K562 (cell line): ENCODE results near the gene CCDC9B. TPM values are rescaled to one million over a fixed set of nuclear protein-coding genes. Genes with fewer than 3 reads are reported as not detected.
A peak's percentile ranks its signal among the peaks of the same experiment; 100 is the strongest.

Source experiments
- ATAC-seq: fragments of 200-7000 bp; cut with Tn5 transposase; 3 replicates; pipeline ENCODE4 v1.9.1; 2020; ENCODE audit warnings: moderate library complexity
- BruUV-seq: library from RNA; stranded (reverse); fragments of 400-500 nt; replicated peaks from 2 replicates; lab custom pipeline; 2021; lab: Mats Ljungman, UMichigan
- CTCF ChIA-PET: fragments of 300-600 bp; formaldehyde crosslinking; extraction: SDS; loops from one replicate; lab custom pipeline; 2021; ENCODE audit warnings: low intra/inter-chr PET ratio; lab: Yijun Ruan, JAX
- POLR2A ChIA-PET: fragments of 300-600, 350-650 bp; sonication (Branson Sonifier 250); formaldehyde crosslinking; extraction: SDS; loops from one replicate; lab custom pipeline; 2021; ENCODE audit warnings: antibody characterized with exemption, inconsistent platforms; lab: Yijun Ruan, JAX
- DNase-seq, 4 experiments: peaks; one replicate each; pipeline versions ENCODE4 v3.0.0 to v3.0.0-alpha.2; 2011 to 2018; ENCODE audit warnings: low spot score in 3 of 4, mixed read lengths in 3 of 4; ENCODE audit errors: extremely low read depth in 1 of 4
- FAIRE-seq: peaks from 2 replicates; lab custom pipeline; 2011; peaks lifted over from hg19 to GRCh38; lab: Jason Lieb, UNC
- H2AFZ ChIP-seq: 2 replicates; pipeline ENCODE4 v1.6.0; 2011; ENCODE audit warnings: low read depth, low read length, control low read depth, inconsistent platforms
- H3K27ac ChIP-seq: fragments of 200-600 bp; 3 replicates; pipeline ENCODE4 v1.8.0; 2011; ENCODE audit warnings: low read depth, mild to moderate bottlenecking, control low read depth, inconsistent platforms, low read length, moderate library complexity, mixed read lengths; ENCODE audit errors: extremely low read depth
- H3K27me3 ChIP-seq, 2 experiments: fragments of 300-600 bp in 1 of 2; 2 replicates in 1 of 2; 3 replicates in 1 of 2; pipeline versions ENCODE4 v1.6.0 to v1.8.0; 2011; ENCODE audit warnings: inconsistent platforms in 2 of 2, low read length in 2 of 2, mild to moderate bottlenecking in 1 of 2, mixed read lengths in 1 of 2, moderate library complexity in 1 of 2; ENCODE audit not compliant: control insufficient read depth in 2 of 2, insufficient read depth in 2 of 2
- H3K36me3 ChIP-seq: fragments of 300-600 bp; 3 replicates; pipeline ENCODE4 v1.8.0; 2011; ENCODE audit warnings: mild to moderate bottlenecking, low read length, inconsistent platforms; ENCODE audit not compliant: control insufficient read depth, insufficient read depth
- H3K4me1 ChIP-seq, 2 experiments: fragments of 200-600 bp in 1 of 2; replicated peaks in 1 of 2; 2 replicates in 1 of 2; 3 replicates in 1 of 2; pipeline versions ENCODE4 v1.5.1 to v1.8.0; 2011; ENCODE audit warnings: inconsistent platforms in 2 of 2, low read length in 2 of 2, mild to moderate bottlenecking in 1 of 2, mixed read lengths in 1 of 2, moderate library complexity in 1 of 2; ENCODE audit not compliant: control insufficient read depth in 2 of 2, insufficient read depth in 2 of 2
- H3K4me2 ChIP-seq: 2 replicates; pipeline ENCODE4 v1.6.1; 2011; ENCODE audit warnings: low read length, control low read depth, inconsistent platforms, mixed read lengths; ENCODE audit not compliant: insufficient read depth
- H3K4me3 ChIP-seq: fragments of 200-600 bp; sonication (generic), shearing (Covaris generic); 2 replicates; pipeline ENCODE4 v1.5.1; 2016; ENCODE audit warnings: control low read depth, inconsistent platforms
- H3K79me2 ChIP-seq: fragments of 200-600 bp; 3 replicates; pipeline ENCODE4 v1.8.0; 2011; ENCODE audit warnings: low read length, inconsistent platforms; ENCODE audit not compliant: control insufficient read depth, insufficient read depth
- H3K9ac ChIP-seq, 2 experiments: 2 replicates each; pipeline versions ENCODE4 v1.6.0 to v1.6.1; 2011; ENCODE audit warnings: low read depth in 2 of 2, low read length in 2 of 2, control low read depth in 1 of 2, inconsistent platforms in 1 of 2, mild to moderate bottlenecking in 1 of 2, mixed read lengths in 1 of 2; ENCODE audit not compliant: insufficient read depth in 1 of 2
- H3K9me1 ChIP-seq: one replicate; pipeline ENCODE4 v1.6.0; 2011; ENCODE audit warnings: inconsistent platforms, mild to moderate bottlenecking, low read length, moderate library complexity; ENCODE audit not compliant: control insufficient read depth, insufficient read depth
- H3K9me3 ChIP-seq: replicated peaks from 2 replicates; pipeline ENCODE4 v1.5.1; 2011; ENCODE audit warnings: low read depth, low read length, inconsistent platforms; ENCODE audit not compliant: control insufficient read depth, insufficient read depth
- H4K20me1 ChIP-seq: replicated peaks from 2 replicates; pipeline ENCODE4 v1.6.1; 2011; ENCODE audit warnings: low read length, inconsistent platforms, mixed read lengths; ENCODE audit not compliant: control insufficient read depth, insufficient read depth
- DLX4 ChIP-seq: fragments of 250-450 bp; sonication (Bioruptor Pico); IDR thresholded peaks from 2 replicates; pipeline ENCODE4 v1.6.1; 2021; ENCODE audit warnings: mild to moderate bottlenecking
- L3MBTL2 ChIP-seq: fragments of 450-650 bp; IDR thresholded peaks from 2 replicates; pipeline ENCODE4 v1.6.1; 2016; ENCODE audit warnings: mild to moderate bottlenecking, moderate library complexity
- PKNOX1 ChIP-seq: fragments of 450-650 bp; IDR thresholded peaks from 2 replicates; pipeline ENCODE4 v1.6.1; 2016
- RAD21 ChIP-seq, 2 experiments: fragments of 250-450 bp in 1 of 2; fragments of 450-650 bp in 1 of 2; sonication (Bioruptor Pico) in 1 of 2; formaldehyde crosslinking in 1 of 2; IDR thresholded peaks in 1 of 2; conservative IDR thresholded peaks in 1 of 2; 2 replicates each; pipeline versions ENCODE4 v1.4.0 to v1.8.0; 2020 to 2022; ENCODE audit warnings: mild to moderate bottlenecking in 2 of 2, moderate library complexity in 1 of 2
- ZBTB7A ChIP-seq: IDR thresholded peaks from 2 replicates; pipeline ENCODE4 v1.6.1; 2011; ENCODE audit warnings: low read depth, mild to moderate bottlenecking, low read length, moderate library complexity, borderline replicate concordance; ENCODE audit not compliant: control insufficient read depth
- ZNF175 ChIP-seq: fragments of 200-800 bp; sonication (Bioruptor generic); IDR thresholded peaks from 2 replicates; pipeline ENCODE4 v1.6.1; 2016; ENCODE audit warnings: low read depth, mild to moderate bottlenecking, missing genetic modification characterization, missing compliant biosample characterization
- ZNF431 ChIP-seq: sonication (generic); formaldehyde crosslinking; IDR thresholded peaks from 2 replicates; pipeline ENCODE4 v1.8.0; 2022; ENCODE audit warnings: mild to moderate bottlenecking, missing genetic modification reagents
- WGBS: fragments of 100-300 bp; shearing (Covaris generic); methylation state at CpG from one replicate; pipeline ENCODE4 v1.1.6; 2016; ENCODE audit warnings: low coverage, mixed read lengths; ENCODE audit not compliant: insufficient coverage; ENCODE audit errors: missing lambda C conversion rate; 5-methylcytosine and 5-hydroxymethylcytosine counted together
- in situ Hi-C: fragments of 300-500 bp; cut with MboI; formaldehyde crosslinking; loops from 4 replicates; pipeline ENCODE4 v1.15.0; 2018; ENCODE audit warnings: inconsistent platforms, mixed read lengths
- intact Hi-C: fragments of 100-400 bp; cut with micrococcal nuclease; formaldehyde crosslinking; loops from 2 replicates; pipeline ENCODE4 v1.14.2; 2022
- polyA plus RNA-seq, 8 experiments: library from polyadenylated mRNA; depleted of rRNA in 4 of 8; stranded (reverse) in 5 of 8; unstranded in 3 of 8; fragments of >200 nt; fragmentation: Nextera tagmentation in 2 of 8; fragmentation: Illumina TruSeq in 1 of 8; extraction: Ambion mirVana in 2 of 8; extraction: Trizol in 1 of 8; gene quantifications; 2 replicates each; pipeline versions ENCODE4 v1.2.1 to v1.2.3, GENCODE V29; 2011 to 2014; ENCODE audit warnings: inconsistent platforms in 1 of 8, missing spikeins in 1 of 8
- total RNA-seq, 7 experiments: library from RNA; depleted of rRNA in 6 of 7; stranded (reverse); fragments of >200 nt in 6 of 7; fragmentation: Illumina TruSeq in 2 of 7; extraction: Trizol in 2 of 7; gene quantifications; 2 replicates each; pipeline versions ENCODE4 v1.2.1 to v1.2.3, GENCODE V29; 2011 to 2021; ENCODE audit warnings: low replicate concordance in 1 of 7
- TF ChIP-seq, protein P1 (sequence below), 3 experiments: IDR thresholded peaks in 2 of 3; conservative IDR thresholded peaks in 1 of 3; 2 replicates each; pipeline ENCODE4 v1.5.1; 2011 to 2012; ENCODE audit warnings: low read length in 3 of 3, mild to moderate bottlenecking in 3 of 3, control low read depth in 2 of 3, improper control_type of control experiment in 1 of 3, inconsistent platforms in 1 of 3, low read depth in 1 of 3, mixed read lengths in 1 of 3, moderate library complexity in 1 of 3; ENCODE audit not compliant: insufficient read depth in 2 of 3

Gene CCDC9B
- total and polyA plus RNA-seq, 9 of the 15 experiments (the other 6 are each of a cell fraction or from before 2014, with no cell fraction given): 0.01 to 0.47 (median 0.15) TPM; not detected in 1

DNA sequence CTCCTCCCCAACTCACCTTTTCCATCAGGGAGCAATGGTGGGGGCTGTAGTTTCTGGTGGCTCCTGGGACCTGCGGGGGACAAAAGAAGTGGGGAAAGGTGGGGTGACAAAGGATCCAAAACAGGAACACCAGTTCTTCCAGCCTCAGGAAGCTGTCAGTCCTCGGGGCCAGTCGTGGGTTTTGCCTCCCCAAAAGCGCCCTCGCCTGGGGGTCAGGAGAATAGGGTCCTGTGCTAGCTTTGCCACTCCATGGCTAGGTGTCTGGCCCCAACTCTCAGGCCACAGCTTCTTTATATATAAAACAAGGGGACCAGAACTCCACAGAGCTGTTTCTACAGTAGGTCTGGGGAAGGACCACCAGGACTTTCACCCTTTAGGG, 4.0 kb downstream of the CCDC9B start:
- DNase-seq (peak; percentile 38 to 74 (median 56)), ATAC-seq (peak; percentile 61), FAIRE-seq (peak; percentile 89)
- POLR2A ChIA-PET: interaction anchor here (0.5 to 2.2 kb wide), 7 partner anchors 10 to 86 kb away, joined by 3 to 12 read pairs (median 4); partner anchors contain the start of gene INAFM2
- Histone ChIP-seq H4K20me1 (peaks cover 6% of the 10 kb centered on the region; the same call in 1 of the 2 replicates), H3K27ac (no peak overlapping the region), H3K9me3 (no peaks in the 10 kb centered on the region), H2AFZ (peak overlapping the region; percentile 20; the same call in 1 of the 2 replicates), H3K9me1 (no peaks in the 10 kb centered on the region), H3K27me3 (no peaks in the 10 kb centered on the region), H3K4me2 (no peak overlapping the region), H3K4me1 (peaks cover 29 to 67% of the 10 kb centered on the region in 2 experiments), H3K9ac (peak overlapping the region in 1 of 2 experiments; percentile 40; a peak in 1 of 4 replicates), H3K36me3 (no peaks in the 10 kb centered on the region), H3K4me3 (no peak overlapping the region), H3K79me2 (no peaks in the 10 kb centered on the region)
- in situ Hi-C loops (no loop called here), intact Hi-C loops (loop anchor here (5.0 kb wide), 1 partner anchor 119 kb away; no protein-coding TSS in a partner anchor)
- BruUV-seq: no TSS peak
- CTCF ChIA-PET: interaction anchor here (1.7 to 1.9 kb wide), 3 partner anchors 14 to 58 kb away, joined by 5 to 10 read pairs (median 8); partner anchors contain the start of genes ANKRD63 and INAFM2
- 10% methylated on average over 5 of the region's 5 CpGs for WGBS
- TF ChIP-seq ZBTB7A (0 out of 2 replicates have a peak, but pooled peaks have one; percentile 26), ZNF431 (CRISPR knock-in tag) (no peak), L3MBTL2 (0 out of 2 replicates have a peak, but pooled peaks have one; percentile 13), PKNOX1 (peak; percentile 57), DLX4 (no peak), RAD21 (CRISPR knock-in tag; conservative IDR thresholded peaks at IDR 0.05 in 1 of 2, IDR thresholded peaks at IDR 0.05 in 1 of 2) (peak; percentile 51 to 76), ZNF175 (CRISPR knock-in tag) (0 out of 2 replicates have a peak, but pooled peaks have one; percentile 29)
- TF ChIP-seq, protein P1, sequence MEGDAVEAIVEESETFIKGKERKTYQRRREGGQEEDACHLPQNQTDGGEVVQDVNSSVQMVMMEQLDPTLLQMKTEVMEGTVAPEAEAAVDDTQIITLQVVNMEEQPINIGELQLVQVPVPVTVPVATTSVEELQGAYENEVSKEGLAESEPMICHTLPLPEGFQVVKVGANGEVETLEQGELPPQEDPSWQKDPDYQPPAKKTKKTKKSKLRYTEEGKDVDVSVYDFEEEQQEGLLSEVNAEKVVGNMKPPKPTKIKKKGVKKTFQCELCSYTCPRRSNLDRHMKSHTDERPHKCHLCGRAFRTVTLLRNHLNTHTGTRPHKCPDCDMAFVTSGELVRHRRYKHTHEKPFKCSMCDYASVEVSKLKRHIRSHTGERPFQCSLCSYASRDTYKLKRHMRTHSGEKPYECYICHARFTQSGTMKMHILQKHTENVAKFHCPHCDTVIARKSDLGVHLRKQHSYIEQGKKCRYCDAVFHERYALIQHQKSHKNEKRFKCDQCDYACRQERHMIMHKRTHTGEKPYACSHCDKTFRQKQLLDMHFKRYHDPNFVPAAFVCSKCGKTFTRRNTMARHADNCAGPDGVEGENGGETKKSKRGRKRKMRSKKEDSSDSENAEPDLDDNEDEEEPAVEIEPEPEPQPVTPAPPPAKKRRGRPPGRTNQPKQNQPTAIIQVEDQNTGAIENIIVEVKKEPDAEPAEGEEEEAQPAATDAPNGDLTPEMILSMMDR (IDR thresholded peaks at IDR 0.05 in 2 of 3, conservative IDR thresholded peaks at IDR 0.05 in 1 of 3; ENCODE audit: insufficient read depth in 2 of 3, low read depth in 1 of 3, low read length in 3 of 3): peak; percentile 68 to 76 (median 75)
